WTC11 (cell line): Measurements from ENCODE around the gene SNRNP27. TPM values are rescaled to one million over a fixed set of nuclear protein-coding genes. Genes with fewer than 3 reads are reported as not detected.

ENCODE experiments used
- ATAC-seq: fragments of 200-7000 bp; cut with Tn5 transposase; 2 replicates; pipeline ENCODE4 v1.10.0; 2021; ENCODE audit warnings: mild to moderate bottlenecking, moderate library complexity
- CTCF ChIA-PET: fragments of 300-600 bp; sonication (Branson Sonifier 250); formaldehyde crosslinking; loops from one replicate; lab custom pipeline; 2021; ENCODE audit warnings: antibody characterized with exemption; lab: Charles Lee
- POLR2A ChIA-PET: fragments of 350-600 bp; sonication (Branson Sonifier 250); formaldehyde crosslinking; loops from one replicate; lab custom pipeline; 2021; ENCODE audit warnings: antibody characterized with exemption; lab: Charles Lee
- DNase-seq: peaks from one replicate; pipeline ENCODE4 v3.0.0; 2021; ENCODE audit warnings: low spot score
- H3K27ac Mint-ChIP-seq: 2 replicates; pipeline ENCODE4 v1.8.0; 2021; ENCODE audit warnings: mixed read lengths
- H3K27me3 Mint-ChIP-seq: 2 replicates; pipeline ENCODE4 v1.8.0; 2021; ENCODE audit warnings: low read depth, mild to moderate bottlenecking, moderate library complexity, mixed read lengths
- H3K36me3 Mint-ChIP-seq: 2 replicates; pipeline ENCODE4 v1.8.0; 2021; ENCODE audit warnings: mixed read lengths
- H3K4me1 Mint-ChIP-seq: 2 replicates; pipeline ENCODE4 v1.8.0; 2022; ENCODE audit warnings: mixed read lengths
- H3K4me3 Mint-ChIP-seq: 2 replicates; pipeline ENCODE4 v1.8.0; 2021; ENCODE audit warnings: mild to moderate bottlenecking, moderate library complexity, mixed read lengths
- H3K9me3 Mint-ChIP-seq: 2 replicates; pipeline ENCODE4 v1.8.0; 2021; ENCODE audit warnings: mixed read lengths
- ATF1 ChIP-seq: sonication (generic); formaldehyde crosslinking; IDR thresholded peaks from 2 replicates; pipeline ENCODE4 v1.8.1; 2023; ENCODE audit warnings: mild to moderate bottlenecking, moderate library complexity, missing genetic modification reagents
- CBFB ChIP-seq: sonication (generic); formaldehyde crosslinking; IDR thresholded peaks from 2 replicates; pipeline ENCODE4 v1.8.1; 2022; ENCODE audit warnings: mild to moderate bottlenecking, low read depth, missing genetic modification reagents
- CREB1 ChIP-seq: sonication (generic); formaldehyde crosslinking; IDR thresholded peaks from 2 replicates; pipeline ENCODE4 v1.8.0; 2023; ENCODE audit warnings: mild to moderate bottlenecking, missing genetic modification reagents
- CREM ChIP-seq: sonication (generic); formaldehyde crosslinking; IDR thresholded peaks from 2 replicates; pipeline ENCODE4 v1.8.1; 2022; ENCODE audit warnings: mild to moderate bottlenecking, missing genetic modification reagents, moderate library complexity
- EMX1 ChIP-seq: fragments of 250-450 bp; sonication (Bioruptor Pico); IDR thresholded peaks from 2 replicates; pipeline ENCODE4 v1.8.0; 2021; ENCODE audit warnings: mild to moderate bottlenecking
- GABPB1 ChIP-seq: sonication (generic); formaldehyde crosslinking; IDR thresholded peaks from 2 replicates; pipeline ENCODE4 v1.8.1; 2023; ENCODE audit warnings: mild to moderate bottlenecking, missing genetic modification reagents
- GTF2I ChIP-seq: fragments of 250-450 bp; sonication (Bioruptor Pico); conservative IDR thresholded peaks from 2 replicates; pipeline ENCODE4 v1.4.0; 2021; ENCODE audit warnings: mild to moderate bottlenecking
- HMGA2 ChIP-seq: fragments of 250-450 bp; sonication (Bioruptor Pico); IDR thresholded peaks from 2 replicates; pipeline ENCODE4 v1.4.0; 2021; ENCODE audit warnings: mild to moderate bottlenecking, moderate library complexity
- JUN ChIP-seq: sonication (generic); formaldehyde crosslinking; IDR thresholded peaks from 2 replicates; pipeline ENCODE4 v1.8.0; 2023; ENCODE audit warnings: mild to moderate bottlenecking, missing genetic modification reagents
- KAT7 ChIP-seq: sonication (generic); formaldehyde crosslinking; IDR thresholded peaks from 2 replicates; pipeline ENCODE4 v1.8.1; 2023; ENCODE audit warnings: missing genetic modification reagents, mild to moderate bottlenecking, borderline replicate concordance
- NFATC4 ChIP-seq: fragments of 250-450 bp; sonication (Bioruptor Pico); IDR thresholded peaks from 2 replicates; pipeline ENCODE4 v1.9.0; 2021; ENCODE audit warnings: mild to moderate bottlenecking
- NFE2L1 ChIP-seq: sonication (generic); formaldehyde crosslinking; IDR thresholded peaks from 2 replicates; pipeline ENCODE4 v1.8.1; 2023; ENCODE audit warnings: missing genetic modification reagents
- NR1H2 ChIP-seq: sonication (generic); formaldehyde crosslinking; IDR thresholded peaks from 2 replicates; pipeline ENCODE4 v1.9.0; 2021; ENCODE audit warnings: mild to moderate bottlenecking, moderate library complexity, missing genetic modification reagents
- OVOL2 ChIP-seq: fragments of 250-450 bp; sonication (Bioruptor Pico); IDR thresholded peaks from 2 replicates; pipeline ENCODE4 v1.9.0; 2021; ENCODE audit warnings: mild to moderate bottlenecking, borderline replicate concordance
- RELA ChIP-seq: sonication (generic); formaldehyde crosslinking; IDR thresholded peaks from 2 replicates; pipeline ENCODE4 v1.8.1; 2022; ENCODE audit warnings: missing genetic modification reagents, mild to moderate bottlenecking, borderline replicate concordance
- SMAD3 ChIP-seq: sonication (generic); formaldehyde crosslinking; IDR thresholded peaks from 2 replicates; pipeline ENCODE4 v1.8.0; 2022; ENCODE audit warnings: missing genetic modification reagents, mild to moderate bottlenecking, borderline replicate concordance
- total RNA-seq: library from RNA; stranded (reverse); gene quantifications from 3 replicates; pipeline ENCODE4 v1.2.3, GENCODE V29; 2021
- TF ChIP-seq, protein P1 (sequence below): sonication (generic); formaldehyde crosslinking; IDR thresholded peaks from 2 replicates; pipeline ENCODE4 v1.8.1; 2023; ENCODE audit warnings: mild to moderate bottlenecking, missing genetic modification reagents
- TF ChIP-seq, protein P2 (sequence below): sonication (generic); formaldehyde crosslinking; IDR thresholded peaks from 2 replicates; pipeline ENCODE4 v1.8.0; 2023; ENCODE audit warnings: missing genetic modification reagents
- TF ChIP-seq, protein P3 (sequence below): sonication (generic); formaldehyde crosslinking; IDR thresholded peaks from 2 replicates; pipeline ENCODE4 v1.8.1; 2023; ENCODE audit warnings: mild to moderate bottlenecking, missing genetic modification reagents, moderate library complexity
- TF ChIP-seq, protein P4 (sequence below): sonication (generic); formaldehyde crosslinking; IDR thresholded peaks from 2 replicates; pipeline ENCODE4 v1.8.0; 2022; ENCODE audit warnings: mild to moderate bottlenecking, missing genetic modification reagents
- TF ChIP-seq, protein P5 (sequence below): fragments of 250-450 bp; sonication (Bioruptor Pico); conservative IDR thresholded peaks from 2 replicates; pipeline ENCODE4 v1.9.0; 2021; ENCODE audit warnings: mild to moderate bottlenecking
- TF ChIP-seq, protein P6 (sequence below): sonication (generic); formaldehyde crosslinking; IDR thresholded peaks from 2 replicates; pipeline ENCODE4 v1.8.0; 2023; ENCODE audit warnings: missing genetic modification reagents, mild to moderate bottlenecking, borderline replicate concordance
- TF ChIP-seq, protein P7 (sequence below): sonication (generic); formaldehyde crosslinking; IDR thresholded peaks from 2 replicates; pipeline ENCODE4 v1.8.1; 2022; ENCODE audit warnings: missing genetic modification reagents, borderline replicate concordance

SNRNP27 gene
- total RNA-seq, 1 experiment from 2014 or later: 38.4 TPM

DNA sequence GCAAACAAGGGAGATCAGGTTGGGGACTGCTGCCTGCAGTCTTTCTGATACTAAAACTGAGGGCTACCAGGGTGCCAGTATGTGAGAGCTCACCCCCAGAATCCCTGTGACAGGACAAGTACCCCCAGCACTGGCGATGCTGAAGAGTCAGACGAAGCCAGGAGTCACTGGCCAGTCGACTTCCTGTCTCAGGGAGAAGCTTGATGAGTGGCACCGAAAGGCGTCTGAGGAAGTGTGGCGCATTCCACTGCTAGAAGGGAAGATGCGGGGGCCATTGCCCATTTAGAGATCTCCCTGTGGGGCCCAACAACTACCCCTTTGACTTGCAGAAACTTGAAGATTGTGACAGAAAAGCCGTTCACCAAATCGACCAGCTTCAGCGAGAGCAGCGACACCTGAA lies 43.1 kb downstream of the SNRNP27 start (continued):
- no peak for TF ChIP-seq CREM (CRISPR knock-in tag)
- no peak for TF ChIP-seq NFATC4
- TF ChIP-seq HMGA2 (CRISPR knock-in tag): no peak

DNA sequence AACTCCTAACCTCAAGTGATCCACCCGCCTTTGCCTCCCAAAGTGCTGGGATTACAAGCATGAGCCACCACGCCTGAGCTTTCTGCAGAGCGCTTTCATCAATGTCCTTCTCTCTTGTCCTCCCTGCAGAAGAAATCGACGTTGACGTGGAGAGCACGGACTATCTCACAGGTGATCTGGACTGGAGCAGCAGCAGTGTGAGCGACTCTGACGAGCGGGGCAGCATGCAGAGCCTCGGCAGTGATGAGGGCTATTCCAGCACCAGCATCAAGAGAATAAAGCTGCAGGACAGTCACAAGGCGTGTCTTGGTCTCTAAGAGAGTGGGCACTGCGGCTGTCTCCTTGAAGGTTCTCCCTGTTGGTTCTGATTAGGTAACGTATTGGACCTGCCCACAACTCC lies 44.2 kb downstream of the SNRNP27 start:
- H3K27me3 Mint-ChIP-seq: no peaks in the 10 kb centered on the region
- ATAC-seq (no peak), DNase-seq (no peak)
- ChIA-PET POLR2A (no interaction called here), CTCF (no interaction called here)
- peaks cover 2% of the 10 kb centered on the region; the same call in 1 of the 2 replicates for H3K36me3 Mint-ChIP-seq
- H3K4me1 Mint-ChIP-seq: peaks cover 28% of the 10 kb centered on the region
- H3K9me3 Mint-ChIP-seq: no peaks in the 10 kb centered on the region
- peak overlapping the region; percentile 81 for H3K27ac Mint-ChIP-seq
- TF ChIP-seq CREB1: no peak
- no peak for TF ChIP-seq JUN (CRISPR knock-in tag)
- TF ChIP-seq, protein P1, sequence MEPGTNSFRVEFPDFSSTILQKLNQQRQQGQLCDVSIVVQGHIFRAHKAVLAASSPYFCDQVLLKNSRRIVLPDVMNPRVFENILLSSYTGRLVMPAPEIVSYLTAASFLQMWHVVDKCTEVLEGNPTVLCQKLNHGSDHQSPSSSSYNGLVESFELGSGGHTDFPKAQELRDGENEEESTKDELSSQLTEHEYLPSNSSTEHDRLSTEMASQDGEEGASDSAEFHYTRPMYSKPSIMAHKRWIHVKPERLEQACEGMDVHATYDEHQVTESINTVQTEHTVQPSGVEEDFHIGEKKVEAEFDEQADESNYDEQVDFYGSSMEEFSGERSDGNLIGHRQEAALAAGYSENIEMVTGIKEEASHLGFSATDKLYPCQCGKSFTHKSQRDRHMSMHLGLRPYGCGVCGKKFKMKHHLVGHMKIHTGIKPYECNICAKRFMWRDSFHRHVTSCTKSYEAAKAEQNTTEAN (CRISPR knock-in tag): no peak
- no peak for TF ChIP-seq EMX1 (CRISPR knock-in tag)
- TF ChIP-seq GABPB1: no peak
- no peak for TF ChIP-seq NFE2L1 (CRISPR knock-in tag)
- TF ChIP-seq, protein P2, sequence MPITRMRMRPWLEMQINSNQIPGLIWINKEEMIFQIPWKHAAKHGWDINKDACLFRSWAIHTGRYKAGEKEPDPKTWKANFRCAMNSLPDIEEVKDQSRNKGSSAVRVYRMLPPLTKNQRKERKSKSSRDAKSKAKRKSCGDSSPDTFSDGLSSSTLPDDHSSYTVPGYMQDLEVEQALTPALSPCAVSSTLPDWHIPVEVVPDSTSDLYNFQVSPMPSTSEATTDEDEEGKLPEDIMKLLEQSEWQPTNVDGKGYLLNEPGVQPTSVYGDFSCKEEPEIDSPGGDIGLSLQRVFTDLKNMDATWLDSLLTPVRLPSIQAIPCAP: no peak
- no peak for TF ChIP-seq KAT7
- TF ChIP-seq, protein P3, sequence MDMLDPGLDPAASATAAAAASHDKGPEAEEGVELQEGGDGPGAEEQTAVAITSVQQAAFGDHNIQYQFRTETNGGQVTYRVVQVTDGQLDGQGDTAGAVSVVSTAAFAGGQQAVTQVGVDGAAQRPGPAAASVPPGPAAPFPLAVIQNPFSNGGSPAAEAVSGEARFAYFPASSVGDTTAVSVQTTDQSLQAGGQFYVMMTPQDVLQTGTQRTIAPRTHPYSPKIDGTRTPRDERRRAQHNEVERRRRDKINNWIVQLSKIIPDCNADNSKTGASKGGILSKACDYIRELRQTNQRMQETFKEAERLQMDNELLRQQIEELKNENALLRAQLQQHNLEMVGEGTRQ: no peak
- TF ChIP-seq, protein P4, sequence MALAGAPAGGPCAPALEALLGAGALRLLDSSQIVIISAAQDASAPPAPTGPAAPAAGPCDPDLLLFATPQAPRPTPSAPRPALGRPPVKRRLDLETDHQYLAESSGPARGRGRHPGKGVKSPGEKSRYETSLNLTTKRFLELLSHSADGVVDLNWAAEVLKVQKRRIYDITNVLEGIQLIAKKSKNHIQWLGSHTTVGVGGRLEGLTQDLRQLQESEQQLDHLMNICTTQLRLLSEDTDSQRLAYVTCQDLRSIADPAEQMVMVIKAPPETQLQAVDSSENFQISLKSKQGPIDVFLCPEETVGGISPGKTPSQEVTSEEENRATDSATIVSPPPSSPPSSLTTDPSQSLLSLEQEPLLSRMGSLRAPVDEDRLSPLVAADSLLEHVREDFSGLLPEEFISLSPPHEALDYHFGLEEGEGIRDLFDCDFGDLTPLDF: no peak
- TF ChIP-seq, protein P5, sequence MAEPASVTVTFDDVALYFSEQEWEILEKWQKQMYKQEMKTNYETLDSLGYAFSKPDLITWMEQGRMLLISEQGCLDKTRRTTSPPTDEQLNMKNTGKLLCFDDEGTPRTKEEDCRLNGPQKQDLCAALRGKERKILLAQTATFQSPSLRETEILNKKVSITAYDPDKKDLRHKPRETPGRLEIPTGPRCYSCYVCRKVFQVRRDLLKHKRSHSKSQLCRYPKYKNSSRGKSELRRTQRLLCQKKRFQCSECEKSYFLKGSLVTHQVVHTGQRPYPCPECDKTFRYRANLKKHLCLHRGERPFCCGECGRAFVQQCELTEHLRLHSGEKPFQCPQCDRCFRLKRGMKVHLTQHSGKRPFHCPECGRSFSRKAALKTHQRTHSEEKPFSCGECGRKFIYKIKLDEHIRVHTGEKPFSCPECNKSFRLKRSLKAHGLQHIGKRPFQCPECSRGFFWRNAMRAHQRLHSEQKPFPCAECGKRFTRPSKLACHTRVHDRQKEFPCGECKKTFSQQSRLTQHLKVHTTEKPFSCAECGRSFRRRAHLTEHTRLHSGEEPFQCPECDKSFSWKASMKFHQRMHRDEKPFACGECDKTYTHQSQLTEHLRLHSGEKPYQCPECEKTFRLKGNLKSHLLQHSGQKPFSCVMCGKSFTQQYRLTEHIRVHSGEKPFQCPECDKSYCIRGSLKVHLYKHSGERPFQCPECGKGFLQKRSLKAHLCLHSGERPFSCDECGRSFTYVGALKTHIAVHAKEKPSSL (CRISPR knock-in tag): no peak
- no peak for TF ChIP-seq NR1H2 (CRISPR knock-in tag)
- TF ChIP-seq, protein P6, sequence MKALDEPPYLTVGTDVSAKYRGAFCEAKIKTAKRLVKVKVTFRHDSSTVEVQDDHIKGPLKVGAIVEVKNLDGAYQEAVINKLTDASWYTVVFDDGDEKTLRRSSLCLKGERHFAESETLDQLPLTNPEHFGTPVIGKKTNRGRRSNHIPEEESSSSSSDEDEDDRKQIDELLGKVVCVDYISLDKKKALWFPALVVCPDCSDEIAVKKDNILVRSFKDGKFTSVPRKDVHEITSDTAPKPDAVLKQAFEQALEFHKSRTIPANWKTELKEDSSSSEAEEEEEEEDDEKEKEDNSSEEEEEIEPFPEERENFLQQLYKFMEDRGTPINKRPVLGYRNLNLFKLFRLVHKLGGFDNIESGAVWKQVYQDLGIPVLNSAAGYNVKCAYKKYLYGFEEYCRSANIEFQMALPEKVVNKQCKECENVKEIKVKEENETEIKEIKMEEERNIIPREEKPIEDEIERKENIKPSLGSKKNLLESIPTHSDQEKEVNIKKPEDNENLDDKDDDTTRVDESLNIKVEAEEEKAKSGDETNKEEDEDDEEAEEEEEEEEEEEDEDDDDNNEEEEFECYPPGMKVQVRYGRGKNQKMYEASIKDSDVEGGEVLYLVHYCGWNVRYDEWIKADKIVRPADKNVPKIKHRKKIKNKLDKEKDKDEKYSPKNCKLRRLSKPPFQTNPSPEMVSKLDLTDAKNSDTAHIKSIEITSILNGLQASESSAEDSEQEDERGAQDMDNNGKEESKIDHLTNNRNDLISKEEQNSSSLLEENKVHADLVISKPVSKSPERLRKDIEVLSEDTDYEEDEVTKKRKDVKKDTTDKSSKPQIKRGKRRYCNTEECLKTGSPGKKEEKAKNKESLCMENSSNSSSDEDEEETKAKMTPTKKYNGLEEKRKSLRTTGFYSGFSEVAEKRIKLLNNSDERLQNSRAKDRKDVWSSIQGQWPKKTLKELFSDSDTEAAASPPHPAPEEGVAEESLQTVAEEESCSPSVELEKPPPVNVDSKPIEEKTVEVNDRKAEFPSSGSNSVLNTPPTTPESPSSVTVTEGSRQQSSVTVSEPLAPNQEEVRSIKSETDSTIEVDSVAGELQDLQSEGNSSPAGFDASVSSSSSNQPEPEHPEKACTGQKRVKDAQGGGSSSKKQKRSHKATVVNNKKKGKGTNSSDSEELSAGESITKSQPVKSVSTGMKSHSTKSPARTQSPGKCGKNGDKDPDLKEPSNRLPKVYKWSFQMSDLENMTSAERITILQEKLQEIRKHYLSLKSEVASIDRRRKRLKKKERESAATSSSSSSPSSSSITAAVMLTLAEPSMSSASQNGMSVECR (CRISPR knock-in tag): no peak
- no peak for TF ChIP-seq GTF2I (CRISPR knock-in tag)
- TF ChIP-seq ATF1 (CRISPR knock-in tag): no peak
- TF ChIP-seq, protein P7, sequence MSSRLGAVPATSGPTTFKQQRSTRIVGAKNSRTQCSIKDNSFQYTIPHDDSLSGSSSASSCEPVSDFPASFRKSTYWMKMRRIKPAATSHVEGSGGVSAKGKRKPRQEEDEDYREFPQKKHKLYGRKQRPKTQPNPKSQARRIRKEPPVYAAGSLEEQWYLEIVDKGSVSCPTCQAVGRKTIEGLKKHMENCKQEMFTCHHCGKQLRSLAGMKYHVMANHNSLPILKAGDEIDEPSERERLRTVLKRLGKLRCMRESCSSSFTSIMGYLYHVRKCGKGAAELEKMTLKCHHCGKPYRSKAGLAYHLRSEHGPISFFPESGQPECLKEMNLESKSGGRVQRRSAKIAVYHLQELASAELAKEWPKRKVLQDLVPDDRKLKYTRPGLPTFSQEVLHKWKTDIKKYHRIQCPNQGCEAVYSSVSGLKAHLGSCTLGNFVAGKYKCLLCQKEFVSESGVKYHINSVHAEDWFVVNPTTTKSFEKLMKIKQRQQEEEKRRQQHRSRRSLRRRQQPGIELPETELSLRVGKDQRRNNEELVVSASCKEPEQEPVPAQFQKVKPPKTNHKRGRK (CRISPR knock-in tag): no peak
- TF ChIP-seq OVOL2 (CRISPR knock-in tag): no peak
- TF ChIP-seq RELA (CRISPR knock-in tag): no peak
- no peak for TF ChIP-seq SMAD3 (CRISPR knock-in tag)
- TF ChIP-seq CBFB: no peak
- H3K4me3 Mint-ChIP-seq: no peak overlapping the region
